Gastrocnemius medialis (tissue), 4 donors: ENCODE data around the gene LYRM9.
"Not testable (repeated sequence)": the region's sequence is repeated elsewhere in the genome, so short reads cannot be mapped to it uniquely, and the experiment has no call there.

Experiments used
- POLR2A ChIP-seq, 2 donors: fragments of 450-650 bp; IDR thresholded peaks; one replicate each; pipeline ENCODE4 v1.6.1; 2017; ENCODE audit warnings: antibody characterized with exemption in 2 of 2, mild to moderate bottlenecking in 2 of 2, moderate library complexity in 2 of 2
- TF ChIP-seq, protein P1 (sequence below), 5 experiments: fragments of 450-650 bp in 3 of 5; fragments of 200-600 bp in 2 of 5; sonication (generic) in 2 of 5; IDR thresholded peaks in 4 of 5; conservative IDR thresholded peaks in 1 of 5; 1 replicate in 4 of 5; 2 replicates in 1 of 5; pipeline ENCODE4 v1.5.1; 2016 to 2019; ENCODE audit warnings: antibody characterized with exemption in 5 of 5, mild to moderate bottlenecking in 3 of 5, moderate library complexity in 3 of 5

- TF ChIP-seq, protein P1, sequence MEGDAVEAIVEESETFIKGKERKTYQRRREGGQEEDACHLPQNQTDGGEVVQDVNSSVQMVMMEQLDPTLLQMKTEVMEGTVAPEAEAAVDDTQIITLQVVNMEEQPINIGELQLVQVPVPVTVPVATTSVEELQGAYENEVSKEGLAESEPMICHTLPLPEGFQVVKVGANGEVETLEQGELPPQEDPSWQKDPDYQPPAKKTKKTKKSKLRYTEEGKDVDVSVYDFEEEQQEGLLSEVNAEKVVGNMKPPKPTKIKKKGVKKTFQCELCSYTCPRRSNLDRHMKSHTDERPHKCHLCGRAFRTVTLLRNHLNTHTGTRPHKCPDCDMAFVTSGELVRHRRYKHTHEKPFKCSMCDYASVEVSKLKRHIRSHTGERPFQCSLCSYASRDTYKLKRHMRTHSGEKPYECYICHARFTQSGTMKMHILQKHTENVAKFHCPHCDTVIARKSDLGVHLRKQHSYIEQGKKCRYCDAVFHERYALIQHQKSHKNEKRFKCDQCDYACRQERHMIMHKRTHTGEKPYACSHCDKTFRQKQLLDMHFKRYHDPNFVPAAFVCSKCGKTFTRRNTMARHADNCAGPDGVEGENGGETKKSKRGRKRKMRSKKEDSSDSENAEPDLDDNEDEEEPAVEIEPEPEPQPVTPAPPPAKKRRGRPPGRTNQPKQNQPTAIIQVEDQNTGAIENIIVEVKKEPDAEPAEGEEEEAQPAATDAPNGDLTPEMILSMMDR (IDR thresholded peaks at IDR 0.05 in 4 of 5, conservative IDR thresholded peaks at IDR 0.05 in 1 of 5), result not testable (repeated sequence)
- not testable (repeated sequence) for TF ChIP-seq POLR2A (IDR thresholded peaks at IDR 0.05)
Measured at GRCh38 chr17:27837769-27838168, 55.4 kb downstream of the LYRM9 start.
